ENCODE measurements around the gene EIF2AK2. TPM values are rescaled to one million over a fixed set of nuclear protein-coding genes. Genes with fewer than 3 reads are reported as not detected.
"Not testable (repeated sequence)": the region's sequence is repeated elsewhere in the genome, so short reads cannot be mapped to it uniquely, and the experiment has no call there.

The EIF2AK2 gene
- total RNA-seq = 31.6 TPM

DNA sequence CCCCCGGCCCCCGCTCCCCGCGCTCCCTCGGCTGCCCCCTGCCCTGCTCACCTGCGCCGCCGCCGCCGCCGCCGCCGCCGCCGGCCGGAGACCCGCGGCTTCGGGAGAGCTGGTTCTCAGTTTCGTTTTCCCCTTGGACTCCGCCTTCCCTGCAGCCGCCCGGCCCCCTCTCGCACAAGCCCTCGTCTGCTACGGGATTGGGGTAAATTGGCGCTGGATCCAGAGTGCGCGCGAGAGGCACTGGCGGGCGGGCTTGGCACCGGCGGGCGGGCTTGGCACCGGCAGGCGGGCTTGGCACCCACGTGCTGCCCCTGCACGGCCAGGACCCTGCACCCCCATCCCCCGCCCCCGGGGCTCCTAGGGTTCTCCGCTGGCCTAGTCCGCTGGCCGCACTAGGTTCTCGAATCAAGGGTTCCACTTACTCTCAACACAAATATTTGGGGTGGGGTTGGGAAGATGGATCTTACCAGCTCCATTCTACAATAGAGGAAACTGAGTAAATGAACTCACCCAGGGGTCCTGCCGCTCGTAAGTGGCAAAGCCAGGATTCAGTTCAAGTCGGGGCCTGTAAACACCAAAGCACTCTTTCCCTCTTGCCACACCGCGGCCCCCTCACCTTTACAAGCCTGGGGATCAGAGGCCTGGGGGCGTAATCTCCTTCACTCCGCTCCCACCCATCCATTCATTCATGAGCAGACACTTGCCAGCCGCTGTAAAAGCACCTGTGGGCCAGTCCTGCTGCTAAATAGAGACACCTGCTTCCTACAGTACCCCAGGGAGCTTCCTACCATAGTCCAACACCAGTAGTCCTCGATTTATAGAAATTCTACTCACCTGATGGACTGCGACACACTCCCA lies at the start of gene EIF2AK2:
EIF2AK2 (minus strand) TSS at position 124 of the 858 bp plus-strand sequence. CDS start 9,174 bp downstream, outside the sequence.
- peak; percentile 65 for DNase-seq

DNA sequence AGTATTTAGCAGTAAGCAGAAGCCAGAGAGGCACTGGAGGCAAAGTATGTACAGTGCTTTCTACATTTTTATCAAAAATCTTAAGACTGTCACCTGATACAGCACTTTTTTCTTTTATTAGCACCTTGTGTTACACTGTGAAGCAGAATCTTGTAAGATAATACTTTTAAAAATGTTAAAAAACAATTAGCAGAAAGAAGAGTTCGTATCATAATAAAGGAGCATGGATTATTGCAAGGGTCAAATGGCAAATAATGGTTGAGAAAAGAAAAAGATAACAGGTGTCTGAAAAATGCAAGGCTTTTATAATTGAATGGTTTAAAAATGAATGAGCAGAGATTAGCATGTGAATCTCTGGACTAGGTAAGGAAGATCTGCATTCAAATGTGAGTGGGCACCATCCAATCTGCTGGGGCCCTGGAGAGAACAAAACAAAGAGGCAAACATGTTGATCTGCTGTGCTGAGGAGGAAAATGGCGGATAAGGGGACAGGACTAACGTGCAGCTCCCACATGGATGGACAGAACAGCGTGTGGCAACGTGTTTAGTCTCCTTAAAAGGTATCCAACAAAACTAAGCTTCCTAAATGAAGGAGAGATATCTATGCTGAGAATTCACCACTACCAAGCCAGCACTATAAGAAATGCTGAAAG lies 49.0 kb upstream of the EIF2AK2 start:
- no peak for DNase-seq

DNA sequence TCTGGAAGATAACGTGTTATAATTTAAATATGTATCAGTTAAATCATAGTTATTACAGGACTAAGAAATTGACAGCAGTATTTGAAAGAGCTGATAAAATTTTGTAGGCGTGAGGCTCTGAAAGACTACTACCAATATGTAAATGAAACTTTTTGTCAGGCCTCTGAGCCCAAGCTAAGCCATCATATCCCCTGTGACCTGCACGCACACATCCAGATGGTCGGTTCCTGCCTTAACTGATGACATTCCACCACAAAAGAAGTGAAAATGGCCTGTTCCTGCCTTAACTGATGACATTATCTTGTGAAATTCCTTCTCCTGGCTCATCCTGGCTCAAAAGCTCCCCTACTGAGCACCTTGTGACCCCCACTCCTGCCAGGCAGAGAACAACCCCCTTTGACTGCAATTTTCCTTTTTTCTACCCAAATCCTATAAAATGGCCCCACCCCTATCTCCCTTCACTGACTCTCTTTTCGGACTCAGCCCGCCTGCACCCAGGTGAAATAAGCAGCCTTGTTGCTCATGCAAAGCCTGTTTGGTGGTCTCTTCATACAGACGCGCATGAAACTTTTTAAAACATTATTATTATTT lies 48.4 kb upstream of the EIF2AK2 start:
- not testable (repeated sequence) for DNase-seq

DNA sequence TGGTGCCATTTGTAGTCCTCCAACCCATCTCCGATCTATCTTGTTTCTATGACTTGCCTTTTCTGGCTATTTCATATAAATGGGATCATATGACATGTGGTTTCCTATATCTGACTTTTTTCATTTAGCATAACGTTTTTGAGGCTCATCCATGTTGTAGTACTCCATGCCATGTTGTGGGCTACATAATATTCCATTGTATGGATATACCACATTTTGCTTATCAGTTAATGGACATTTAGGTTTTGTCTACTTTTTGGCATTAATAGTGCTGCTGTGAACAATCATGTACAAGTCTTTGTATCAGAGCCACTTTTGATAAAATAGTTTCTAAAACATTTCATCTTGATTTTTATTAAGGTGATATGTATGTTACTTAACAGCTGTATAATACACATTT lies 46.9 kb upstream of the EIF2AK2 start:
- no peak for DNase-seq

DNA sequence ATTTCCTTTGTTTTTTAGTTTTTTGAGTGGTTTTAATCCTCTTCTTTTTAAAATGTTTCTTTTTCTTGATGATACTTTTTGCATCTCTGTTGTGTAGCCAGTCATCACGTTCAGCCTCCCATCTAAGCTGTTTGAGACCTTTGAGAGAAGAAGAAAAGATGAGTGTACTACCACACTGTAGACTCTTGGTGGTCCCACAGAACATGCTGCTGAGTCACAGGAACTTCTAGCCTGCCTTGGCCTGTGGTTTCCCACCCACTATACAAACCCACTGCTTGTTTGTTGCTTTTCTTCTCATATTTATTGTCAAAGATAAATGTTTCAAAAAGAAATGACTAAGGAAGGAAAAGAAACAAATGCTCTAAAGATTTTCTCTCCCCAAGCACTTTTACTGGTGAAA lies 45.0 kb upstream of the EIF2AK2 start:
- DNase-seq = no peak

DNA sequence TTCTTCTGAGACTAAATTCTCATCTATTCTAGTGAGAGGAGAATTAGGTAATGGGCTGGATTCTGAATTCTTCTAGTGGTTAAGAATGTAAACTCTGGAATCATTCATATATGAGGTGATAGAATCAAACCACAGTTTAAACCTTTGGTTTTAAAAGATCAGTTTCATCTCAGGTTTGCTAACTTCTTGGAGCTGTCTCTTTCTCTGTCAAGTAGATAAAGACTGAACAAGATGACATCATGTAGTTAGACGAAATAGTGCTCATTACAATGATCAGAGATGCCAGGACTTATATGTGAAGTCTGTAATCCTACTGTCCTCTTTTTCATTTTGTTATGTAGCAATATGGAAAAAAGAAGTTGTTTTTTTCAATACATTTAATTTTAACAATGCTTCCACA lies 44.4 kb upstream of the EIF2AK2 start:
- DNase-seq = no peak

DNA sequence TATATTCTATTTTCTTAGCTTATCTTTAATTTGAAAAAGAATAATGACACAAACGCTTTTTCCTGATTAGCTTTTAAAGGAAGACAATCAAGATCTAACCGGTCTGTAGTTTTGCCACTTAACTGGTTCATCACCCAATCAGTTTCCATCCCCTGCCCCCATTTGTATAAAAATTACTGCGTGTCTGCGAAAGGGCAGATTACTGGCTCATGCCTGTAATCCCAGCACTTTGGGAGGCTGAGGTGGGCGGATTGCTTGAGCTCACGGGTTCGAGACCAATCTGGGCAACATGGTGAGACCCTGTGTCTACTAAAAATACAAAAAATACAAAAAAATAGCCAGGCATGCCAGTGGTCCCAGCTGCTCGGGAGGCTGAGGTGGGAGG lies 41.9 kb upstream of the EIF2AK2 start:
- no peak for DNase-seq

DNA sequence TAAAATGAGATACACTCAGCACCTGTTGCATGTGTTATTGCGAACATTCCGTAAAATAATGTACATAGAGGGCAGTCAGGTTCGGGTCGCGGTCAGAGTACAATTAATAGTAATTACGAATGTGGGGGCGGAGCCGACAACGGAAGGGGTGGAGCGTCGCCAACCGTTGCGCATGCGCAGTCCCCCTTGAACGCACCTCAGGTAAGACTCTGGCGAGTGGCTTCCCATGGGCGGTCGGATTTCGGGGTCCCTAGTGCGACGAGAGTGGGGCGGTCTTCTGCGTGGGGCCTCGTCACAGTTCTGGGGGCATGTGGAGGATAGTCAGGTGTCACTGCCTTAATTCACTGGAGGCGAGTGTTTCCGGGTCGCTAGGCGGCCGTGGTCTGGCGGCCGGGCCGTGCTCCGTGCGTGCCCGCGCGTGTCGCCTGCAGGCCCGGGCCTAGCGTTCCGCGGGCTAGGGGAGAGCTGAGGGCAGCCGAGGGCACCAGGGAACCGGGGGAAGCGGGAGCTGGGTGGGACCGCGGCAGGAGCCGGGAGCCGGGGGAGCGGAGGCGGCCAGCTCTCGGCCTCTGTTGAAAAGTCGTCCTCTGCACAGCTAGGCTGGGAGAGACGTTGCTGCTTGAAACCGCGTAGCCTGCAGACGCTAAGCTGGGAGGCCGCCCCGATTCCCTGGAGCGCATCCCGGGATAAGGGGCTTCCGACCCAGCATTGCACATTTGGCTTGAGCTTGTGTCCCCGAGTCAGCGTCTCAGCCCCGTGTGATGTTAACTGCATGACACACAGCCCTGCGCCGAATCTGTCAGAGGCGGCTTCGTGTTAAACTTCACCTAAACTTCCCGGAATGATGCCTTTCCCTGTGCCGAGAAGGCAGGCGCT lies 39.8 kb upstream of the EIF2AK2 start, which contains the start of gene CEBPZOS:
CEBPZOS (plus strand) TSS at position 177 of the 876 bp plus-strand sequence. CDS start 3,209 bp downstream, outside the sequence.
- peak; percentile 67 for DNase-seq

DNA sequence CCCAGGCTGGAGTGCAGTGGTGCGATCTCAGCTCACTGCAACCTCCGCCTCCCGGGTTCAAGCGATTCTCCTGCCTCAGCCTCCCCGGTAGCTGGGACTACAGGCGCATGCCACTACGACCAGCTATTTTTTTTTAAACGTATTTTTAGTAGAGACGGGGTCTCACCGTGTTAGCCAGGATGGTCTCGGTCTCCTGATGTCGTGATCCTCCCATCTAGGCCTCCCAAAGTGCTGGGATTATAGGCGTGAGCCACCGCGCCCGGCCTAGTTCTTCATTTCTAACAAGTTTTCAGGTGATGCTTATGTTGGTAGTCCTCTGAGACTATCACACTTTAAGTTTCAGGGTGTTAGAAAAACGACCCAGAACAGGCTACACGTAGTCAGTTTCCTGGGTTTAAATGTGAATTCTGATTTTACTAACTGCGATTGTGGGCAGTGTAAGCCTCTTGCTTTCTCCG lies 39.1 kb upstream of the EIF2AK2 start:
- not testable (repeated sequence) for DNase-seq

DNA sequence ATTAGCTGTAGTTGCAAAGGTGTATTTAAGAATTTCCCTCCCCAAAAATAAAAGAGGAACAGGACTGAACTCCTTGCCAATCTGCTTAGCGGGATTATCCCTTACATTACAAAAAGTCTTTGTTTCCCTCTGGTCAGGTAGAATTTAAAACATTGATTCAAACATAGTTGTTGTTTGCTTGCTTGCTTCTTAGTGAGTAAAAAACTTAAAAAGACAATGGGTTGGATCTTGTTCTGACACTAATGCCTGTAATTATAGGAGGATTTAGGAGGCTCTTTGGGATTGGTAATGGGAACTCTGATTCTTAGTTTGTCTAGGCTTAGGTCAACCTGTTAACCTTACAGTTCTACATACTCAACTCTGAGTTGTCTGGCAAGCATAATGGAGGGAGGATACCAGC lies 35.8 kb upstream of the EIF2AK2 start:
- no peak for DNase-seq

DNA sequence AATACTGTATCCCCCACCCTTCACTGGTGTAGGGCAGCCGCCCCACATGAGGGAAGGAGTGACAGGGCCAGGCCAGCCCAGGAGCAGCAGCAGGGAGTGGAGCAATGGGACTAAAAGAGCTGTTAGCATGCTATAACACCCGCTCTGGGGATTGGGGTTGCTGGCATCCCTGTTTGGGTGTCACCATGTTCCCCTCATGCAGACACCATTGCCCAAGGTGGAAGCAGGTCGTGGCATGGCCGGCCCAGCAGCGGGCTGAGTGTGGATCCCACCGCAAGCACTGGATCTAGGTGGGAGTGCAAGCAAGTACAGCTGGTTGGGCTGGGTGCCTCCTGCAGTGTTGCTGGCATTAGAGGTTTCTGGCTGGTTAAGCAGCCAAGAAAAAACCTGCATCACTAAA lies 35.0 kb upstream of the EIF2AK2 start:
- DNase-seq = no peak

DNA sequence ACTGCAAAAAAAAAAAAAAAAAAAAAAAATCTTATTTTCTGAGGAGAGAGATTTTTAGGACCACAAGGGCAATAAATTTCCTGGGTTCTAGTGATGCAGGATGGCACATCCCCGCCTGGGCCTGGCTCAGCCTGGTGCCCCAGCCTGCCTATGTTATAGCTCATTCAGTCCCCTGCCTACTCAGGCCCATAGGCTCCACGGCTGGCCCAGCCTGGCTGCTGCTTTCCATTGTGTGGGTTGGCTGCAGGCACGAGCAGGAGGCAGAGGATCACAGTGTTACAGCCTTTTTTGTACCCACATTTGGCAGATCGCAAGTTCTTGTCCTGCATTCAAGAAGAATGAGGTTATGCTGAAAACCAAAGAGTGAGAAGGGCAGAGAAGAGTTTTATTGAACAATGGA lies 34.5 kb upstream of the EIF2AK2 start:
- no peak for DNase-seq

DNA sequence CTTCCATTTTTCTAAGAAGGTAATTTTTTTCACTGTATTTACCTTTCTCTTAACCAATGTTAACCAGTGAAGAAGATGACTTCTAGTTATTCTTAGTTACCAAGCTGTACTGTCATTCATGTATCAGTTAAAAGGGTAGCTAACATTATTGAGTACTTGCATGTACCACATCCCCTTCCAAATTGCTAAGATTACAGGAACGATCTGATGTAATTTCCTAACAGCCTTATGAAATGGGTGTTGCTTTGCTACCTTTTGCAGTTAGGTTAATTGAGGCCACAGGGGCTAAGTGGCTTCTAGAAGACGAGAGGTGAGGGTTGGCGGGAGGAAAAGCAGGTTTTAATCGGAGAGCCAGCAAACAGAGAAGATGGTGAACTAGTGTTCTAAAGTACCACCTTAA lies 33.5 kb upstream of the EIF2AK2 start:
- no peak for DNase-seq

DNA sequence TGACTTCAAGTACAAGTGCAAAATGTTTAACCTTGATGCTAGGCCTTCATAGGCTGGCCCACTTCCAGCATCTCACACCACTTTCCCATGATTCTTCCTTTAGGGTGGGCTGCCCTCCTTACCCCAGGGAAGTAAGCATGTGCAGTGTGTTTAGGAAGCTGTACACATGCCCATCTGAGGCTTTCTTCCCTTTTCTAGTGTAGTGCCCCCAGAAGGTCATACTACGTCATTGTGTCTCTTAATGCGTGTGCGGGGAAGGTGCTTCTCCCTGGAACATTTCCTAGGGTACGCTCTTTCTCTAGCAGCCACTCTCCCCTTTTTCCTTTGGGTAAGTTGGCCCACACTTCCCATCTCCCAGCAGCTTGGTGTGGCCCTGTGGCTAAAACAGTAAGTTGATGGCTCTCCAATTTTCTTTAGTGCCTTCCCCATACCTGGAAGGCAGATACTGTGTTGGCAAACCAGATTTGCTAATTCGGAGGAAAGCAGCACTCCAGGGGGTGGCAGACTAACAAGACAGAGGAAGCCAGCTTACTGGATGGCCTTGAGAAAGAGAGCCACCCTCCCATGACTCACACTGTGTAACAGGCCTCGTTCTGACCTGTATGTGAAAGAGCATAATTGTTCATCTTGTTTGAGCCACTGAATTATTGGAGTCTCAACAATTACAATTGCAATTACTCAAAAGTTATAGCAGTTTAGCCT lies 32.8 kb upstream of the EIF2AK2 start:
- DNase-seq = no peak

DNA sequence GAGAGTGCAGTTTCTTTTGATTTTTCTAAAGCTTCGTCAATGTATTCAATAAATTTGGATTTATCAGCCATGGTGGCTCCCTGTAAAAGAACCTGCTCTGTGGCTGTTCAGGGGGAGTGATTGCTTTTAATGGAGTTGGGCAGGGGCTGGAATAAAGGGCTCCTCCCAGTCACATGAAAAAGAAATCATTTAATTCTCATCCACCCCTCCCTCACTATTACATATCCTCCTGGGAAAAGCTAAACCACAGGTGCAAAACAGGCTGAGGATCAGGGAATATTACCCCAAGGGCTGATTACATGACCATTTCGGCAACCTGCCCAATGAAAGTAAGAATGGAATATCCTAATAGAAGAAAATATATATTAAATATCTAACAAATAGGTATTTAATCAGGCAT lies 31.8 kb upstream of the EIF2AK2 start, which contains the start of gene SULT6B1:
SULT6B1 (minus strand) TSS at position 101 of the 400 bp plus-strand sequence; CDS start at position 71, 30 bp downstream.
- DNase-seq = no peak

DNA sequence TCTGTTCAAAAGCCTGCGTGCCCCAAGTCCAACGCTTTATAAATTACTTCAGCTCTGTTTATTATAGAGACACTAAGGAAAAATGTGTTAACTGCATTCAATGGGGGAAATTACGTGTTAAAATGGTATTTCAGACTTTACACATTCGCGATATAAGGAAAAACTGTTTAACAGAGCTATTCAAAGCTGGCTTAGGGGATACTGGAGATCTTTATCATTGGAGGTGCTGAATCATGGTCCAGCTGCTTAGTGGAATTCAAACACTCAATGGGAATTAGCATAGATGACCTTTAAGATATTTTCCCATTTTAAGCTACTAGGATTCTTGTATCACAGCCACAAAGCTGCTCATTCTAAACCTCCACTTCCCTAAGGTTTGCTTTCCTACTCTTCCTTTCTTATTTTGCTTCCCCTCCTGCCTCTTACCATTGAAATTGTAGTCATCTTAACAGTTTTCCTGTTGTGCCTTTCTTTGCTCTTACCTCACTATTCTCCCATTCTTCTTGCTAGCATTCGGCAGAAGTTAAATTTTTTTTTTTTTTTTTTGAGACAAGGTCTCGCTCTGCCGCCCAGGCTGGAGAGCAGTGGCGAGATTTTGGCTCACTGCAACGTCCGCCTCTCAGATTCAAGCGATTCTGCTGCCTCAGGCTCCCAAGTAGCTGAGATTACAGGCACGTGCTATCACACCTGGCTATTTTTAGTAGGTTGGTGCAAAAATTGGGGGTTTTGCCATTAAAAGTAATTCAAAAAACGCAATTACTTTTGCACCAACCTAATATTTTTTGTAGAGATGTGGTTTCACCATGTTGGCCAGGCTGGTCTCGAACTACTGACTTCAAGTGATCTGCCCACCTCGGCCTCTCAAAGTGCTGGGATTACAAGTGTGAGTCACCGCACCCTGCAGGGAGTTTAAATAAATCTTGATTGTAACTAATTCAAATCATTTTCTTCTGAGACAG lies 25.2 kb upstream of the EIF2AK2 start:
- no peak for DNase-seq

DNA sequence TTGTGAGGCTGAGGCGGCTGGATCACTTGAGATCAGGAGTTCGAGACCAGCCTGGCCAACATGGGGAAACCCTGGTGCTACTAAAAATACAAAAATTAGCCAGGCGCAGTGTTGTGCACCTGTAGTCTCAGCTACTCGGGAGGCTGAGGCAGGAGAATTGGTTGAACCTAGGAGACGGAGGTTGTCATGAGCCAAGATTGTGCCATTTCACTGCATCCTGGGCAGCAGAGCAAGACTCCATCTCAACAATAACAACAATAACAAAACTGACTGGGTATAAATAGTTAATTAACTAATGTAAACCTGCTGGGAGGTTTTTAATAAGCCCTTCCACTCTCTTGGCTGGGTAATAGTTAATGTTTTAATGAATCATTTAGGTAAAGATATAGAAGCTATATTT lies 23.9 kb upstream of the EIF2AK2 start:
- no peak for DNase-seq

DNA sequence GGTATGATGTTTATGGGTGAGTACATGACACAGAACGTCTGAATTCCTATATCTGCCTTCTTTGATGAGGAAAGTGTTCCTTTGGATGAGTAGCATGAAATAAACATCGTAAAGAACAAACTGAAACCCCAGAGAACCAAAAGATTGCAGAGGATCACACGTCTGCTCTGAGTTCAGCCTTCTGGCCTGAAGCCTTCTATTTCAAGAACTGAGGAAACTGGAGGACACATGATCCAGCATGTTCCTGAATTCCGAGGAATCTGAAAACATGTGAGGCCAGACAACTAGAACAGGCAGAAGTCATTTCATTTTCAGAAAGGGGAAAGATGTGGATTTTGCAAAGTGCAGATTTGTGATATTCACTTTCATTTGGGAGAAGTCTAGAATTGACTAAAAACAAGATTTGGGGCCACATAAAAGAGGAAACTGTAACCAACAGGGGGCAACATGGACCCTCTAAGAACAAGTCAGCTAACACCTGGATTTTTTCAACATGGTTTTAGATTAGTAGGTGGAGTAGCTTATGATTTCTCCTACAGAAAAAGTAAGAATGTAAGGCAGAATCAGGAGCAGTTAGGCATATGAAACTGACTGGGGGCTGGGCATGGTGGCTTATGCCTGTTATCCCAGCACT lies 23.3 kb upstream of the EIF2AK2 start:
- no peak for DNase-seq

DNA sequence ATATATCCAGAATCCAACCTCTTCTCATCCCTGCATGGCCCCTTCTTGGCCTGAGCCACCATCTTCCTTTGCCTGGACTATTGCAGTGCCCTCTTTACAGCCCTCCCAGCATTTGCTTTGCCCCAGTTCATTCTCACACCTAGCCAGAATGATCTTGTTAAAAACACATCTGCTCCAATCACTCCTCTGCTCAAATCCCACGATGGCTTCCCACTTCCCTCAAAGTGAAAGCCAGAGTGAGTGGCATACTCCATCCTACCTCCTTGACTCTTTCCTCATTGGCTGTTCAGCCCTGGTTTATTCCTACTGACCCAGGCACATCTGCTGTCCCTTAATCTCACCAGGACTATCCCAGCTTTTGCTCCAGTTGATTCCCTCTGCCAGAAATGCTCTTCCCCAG lies 17.0 kb upstream of the EIF2AK2 start:
- no peak for DNase-seq

DNA sequence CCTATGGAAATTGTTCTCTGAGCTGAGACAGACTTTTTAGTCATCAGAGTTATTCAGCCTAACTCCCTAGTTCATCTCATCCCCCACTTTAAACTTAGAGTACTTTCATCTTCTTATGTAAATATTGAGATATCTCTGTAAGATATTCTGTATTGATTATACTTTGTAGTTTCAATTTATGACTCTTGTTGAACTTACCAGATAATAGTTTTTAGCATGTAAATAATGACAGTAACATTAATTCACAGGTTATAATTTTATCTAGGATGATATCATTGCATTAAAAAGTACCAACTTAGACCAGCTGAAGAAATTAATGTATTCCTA lies 14.8 kb upstream of the EIF2AK2 start:
- no peak for DNase-seq
